Cardiac fibroblast (primary cell): ENCODE results near the gene NR3C1.
A peak's percentile ranks its signal among the peaks of the same experiment; 100 is the strongest.

ENCODE experiments used
- DNase-seq, 2 donors: peaks; one replicate each; pipeline versions ENCODE4 v3.0.0 to v3.0.0-alpha.2; 2010; ENCODE audit warnings: low read depth in 2 of 2
- H3K4me3 ChIP-seq, 2 donors: replicated peaks in 1 of 2; 1 replicate in 1 of 2; 2 replicates in 1 of 2; pipeline ENCODE4 v1.5.1; 2011; ENCODE audit warnings: low read depth in 2 of 2, low read length in 2 of 2, mild to moderate bottlenecking in 2 of 2, moderate library complexity in 1 of 2
- CTCF ChIP-seq: IDR thresholded peaks from one replicate; pipeline ENCODE4 v1.5.1; 2011; ENCODE audit warnings: low read depth, mild to moderate bottlenecking, low read length, inconsistent platforms

NR3C1 gene

GRCh38 chr5:143231416-143231815 is 172.1 kb downstream of the NR3C1 start:
- peak; percentile 40 to 45 for DNase-seq
- no peak for TF ChIP-seq CTCF
- H3K4me3 ChIP-seq = no peak overlapping the region

- no peak for TF ChIP-seq CTCF
- DNase-seq = no peak
- no peak overlapping the region for H3K4me3 ChIP-seq
These were observed 172.8 kb downstream of the NR3C1 start for GRCh38 chr5:143230676-143230996.

GRCh38 chr5:143229896-143230675 is 173.4 kb downstream of the NR3C1 start:
- no peak for DNase-seq
- TF ChIP-seq CTCF = no peak
- no peak overlapping the region for H3K4me3 ChIP-seq

- TF ChIP-seq CTCF = no peak
- no peak for DNase-seq
- H3K4me3 ChIP-seq = no peak overlapping the region
These were observed 174.0 kb downstream of the NR3C1 start for GRCh38 chr5:143229426-143229895.

- no peak for TF ChIP-seq CTCF
- no peak for DNase-seq
- H3K4me3 ChIP-seq = no peak overlapping the region
These were observed 174.7 kb downstream of the NR3C1 start for GRCh38 chr5:143228597-143229293.
